ENCODE measurements around the gene QPRT. TPM values are rescaled to one million over a fixed set of nuclear protein-coding genes. Genes with fewer than 3 reads are reported as not detected.

The QPRT gene
- total and polyA plus RNA-seq, 2 of the 13 experiments (the other 11 are each of a cell fraction or from before 2014, with no cell fraction given) = 130 to 218 TPM

- TF ChIP-seq ZNF407 (CRISPR knock-in tag; IDR thresholded peaks at IDR 0.05; ENCODE audit: not compliant biosample characterization) = no peak
- TF ChIP-seq ZFP91 (CRISPR knock-in tag; IDR thresholded peaks at IDR 0.05; ENCODE audit: borderline replicate concordance) = no peak
- no peak for TF ChIP-seq HOXA9 (CRISPR knock-in tag; IDR thresholded peaks at IDR 0.05; ENCODE audit: borderline replicate concordance)
- TF ChIP-seq DMAP1 (CRISPR knock-in tag; IDR thresholded peaks at IDR 0.05) = no peak
- TF ChIP-seq TBX3 (IDR thresholded peaks at IDR 0.05; ENCODE audit: borderline replicate concordance) = no peak
- TF ChIP-seq FUBP1 (CRISPR knock-in tag; IDR thresholded peaks at IDR 0.05; ENCODE audit: borderline replicate concordance) = no peak
- TF ChIP-seq ZNF619 (CRISPR knock-in tag; IDR thresholded peaks at IDR 0.05) = no peak
- TF ChIP-seq ZIK1 (CRISPR knock-in tag; IDR thresholded peaks at IDR 0.05; ENCODE audit: borderline replicate concordance, low read depth) = no peak
- 0 out of 2 replicates have a peak, but pooled peaks have one; percentile 32 for TF ChIP-seq HDAC2 (CRISPR knock-in tag; IDR thresholded peaks at IDR 0.05)
- no peak for TF ChIP-seq MYPOP (CRISPR knock-in tag; IDR thresholded peaks at IDR 0.05)
- no peak for TF ChIP-seq FLYWCH1 (CRISPR knock-in tag; IDR thresholded peaks at IDR 0.05)
- TF ChIP-seq PPARG (CRISPR knock-in tag; conservative IDR thresholded peaks at IDR 0.05) = no peak
- TF ChIP-seq RXRA (CRISPR knock-in tag; IDR thresholded peaks at IDR 0.05) = no peak; the same call in 1 of the 2 replicates
- TF ChIP-seq HDAC1 (CRISPR knock-in tag; IDR thresholded peaks at IDR 0.05) = peak; percentile 70
- peak; percentile 78; the same call in 1 of the 2 replicates for TF ChIP-seq KDM1A (CRISPR knock-in tag; IDR thresholded peaks at IDR 0.05)
- peak; percentile 5; the same call in 1 of the 2 replicates for TF ChIP-seq FOSL2 (CRISPR knock-in tag; IDR thresholded peaks at IDR 0.05)
- TF ChIP-seq SOX6 (IDR thresholded peaks at IDR 0.05) = no peak
- TF ChIP-seq SOX6 (CRISPR knock-in tag; IDR thresholded peaks at IDR 0.05) = 0 out of 2 replicates have a peak, but pooled peaks have one; percentile 6
- TF ChIP-seq POLR2A (IDR thresholded peaks at IDR 0.05; ENCODE audit: insufficient read depth in 1 of 2, low read depth in 2 of 2, low read length in 2 of 2) = no peak
These were observed 41.7 kb downstream of the QPRT start (continued) for GRCh38 chr16:29720703-29721102.
